Thoracic aorta (tissue), 2 donors: Measurements from ENCODE around the gene TNRC6C. TPM values are rescaled to one million over a fixed set of nuclear protein-coding genes. Genes with fewer than 3 reads are reported as not detected.

Experiments
- ATAC-seq: fragments of 150-250 bp; one replicate; pipeline ENCODE4 v1.8.0; 2017; ENCODE audit warnings: low read depth; ENCODE audit not compliant: insufficient number of reproducible peaks, low FRiP score
- DNase-seq: peaks from one replicate; pipeline ENCODE4 v3.0.0-alpha.2; 2020; ENCODE audit warnings: low spot score
- H3K27ac ChIP-seq, 2 donors: fragments of 200-600 bp; sonication (generic); 1 replicate in 1 of 2; 2 replicates in 1 of 2; pipeline ENCODE4 v1.5.1; 2016; ENCODE audit warnings: mild to moderate bottlenecking in 2 of 2, moderate library complexity in 2 of 2
- H3K27me3 ChIP-seq: fragments of 200-600 bp; sonication (generic); replicated peaks from 2 replicates; pipeline ENCODE4 v1.6.0; 2016; ENCODE audit warnings: mild to moderate bottlenecking; ENCODE audit not compliant: insufficient read depth
- H3K36me3 ChIP-seq: fragments of 200-600 bp; sonication (generic); one replicate; pipeline ENCODE4 v1.5.1; 2016
- H3K4me1 ChIP-seq, 2 donors: fragments of 200-600 bp; sonication (generic); 1 replicate in 1 of 2; 2 replicates in 1 of 2; pipeline versions ENCODE4 v1.5.1 to v1.6.0; 2016; ENCODE audit warnings: low read depth in 2 of 2, mild to moderate bottlenecking in 1 of 2; ENCODE audit not compliant: control insufficient read depth in 1 of 2
- H3K4me3 ChIP-seq: fragments of 200-600 bp; sonication (generic); 2 replicates; pipeline ENCODE4 v1.5.1; 2016; ENCODE audit warnings: mild to moderate bottlenecking
- H3K9me3 ChIP-seq: fragments of 200-600 bp; sonication (generic); 2 replicates; pipeline ENCODE4 v1.5.1; 2016
- CTCF ChIP-seq: fragments of 200-600 bp; sonication (generic); IDR thresholded peaks from one replicate; pipeline ENCODE4 v1.5.1; 2019; ENCODE audit warnings: antibody characterized with exemption
- total RNA-seq, 2 donors: library from RNA; depleted of rRNA; stranded (reverse); fragments of >200 nt; gene quantifications; one replicate each; pipeline versions ENCODE4 v1.1.0 to v1.2.3, GENCODE V29; 2016

The TNRC6C gene
- total RNA-seq, 2 donors from 2014 or later: 27.8 to 41.1 TPM

GRCh38 chr17:77946900-77947645 lies 11.4 kb upstream of the TNRC6C start:
- TF ChIP-seq CTCF: no peak
- DNase-seq (no peak), ATAC-seq (no peak)
- no peak overlapping the region for H3K27ac ChIP-seq
- no peaks in the 10 kb centered on the region for H3K9me3 ChIP-seq
- H3K36me3 ChIP-seq: no peaks in the 10 kb centered on the region
- H3K27me3 ChIP-seq: no peaks in the 10 kb centered on the region
- H3K4me1 ChIP-seq: no peaks in the 10 kb centered on the region
- H3K4me3 ChIP-seq: no peak overlapping the region

GRCh38 chr17:77948690-77949114 lies 9.8 kb upstream of the TNRC6C start:
- no peak overlapping the region for H3K27ac ChIP-seq
- no peaks in the 10 kb centered on the region for H3K9me3 ChIP-seq
- no peaks in the 10 kb centered on the region for H3K36me3 ChIP-seq
- DNase-seq (no peak), ATAC-seq (no peak)
- no peak overlapping the region for H3K4me3 ChIP-seq
- H3K27me3 ChIP-seq: no peaks in the 10 kb centered on the region
- no peaks in the 10 kb centered on the region for H3K4me1 ChIP-seq
- no peak for TF ChIP-seq CTCF

GRCh38 chr17:77951123-77951522 lies 7.4 kb upstream of the TNRC6C start:
- H3K4me3 ChIP-seq: no peak overlapping the region
- H3K27ac ChIP-seq: no peak overlapping the region
- no peak for DNase-seq
- ATAC-seq: no peak
- no peaks in the 10 kb centered on the region for H3K9me3 ChIP-seq
- no peaks in the 10 kb centered on the region for H3K27me3 ChIP-seq
- H3K36me3 ChIP-seq: no peaks in the 10 kb centered on the region
- TF ChIP-seq CTCF: no peak
- H3K4me1 ChIP-seq: no peaks in the 10 kb centered on the region

- no peak for ATAC-seq
Measured at GRCh38 chr17:77952368-77952767, 6.1 kb upstream of the TNRC6C start.

More at GRCh38 chr17:77952368-77952767, 6.1 kb upstream of the TNRC6C start:
- H3K4me1 ChIP-seq: no peaks in the 10 kb centered on the region
- no peaks in the 10 kb centered on the region for H3K9me3 ChIP-seq
- H3K4me3 ChIP-seq: no peak overlapping the region
- H3K27ac ChIP-seq: no peak overlapping the region
- no peak for TF ChIP-seq CTCF
- H3K27me3 ChIP-seq: no peaks in the 10 kb centered on the region
- no peak for DNase-seq
- H3K36me3 ChIP-seq: no peaks in the 10 kb centered on the region
